GM18498 (cell line): ENCODE data around the gene CZIB.
"Not testable (repeated sequence)": the region's sequence is repeated elsewhere in the genome, so short reads cannot be mapped to it uniquely, and the experiment has no call there.

Source experiments
- ATAC-seq: cut with Tn5 transposase; IDR thresholded peaks from one replicate; pipeline ENCODE4 v1.9.1; 2021; ENCODE audit warnings: mild to moderate bottlenecking, moderate library complexity; ENCODE audit not compliant: unreplicated experiment

Gene CZIB

DNA sequence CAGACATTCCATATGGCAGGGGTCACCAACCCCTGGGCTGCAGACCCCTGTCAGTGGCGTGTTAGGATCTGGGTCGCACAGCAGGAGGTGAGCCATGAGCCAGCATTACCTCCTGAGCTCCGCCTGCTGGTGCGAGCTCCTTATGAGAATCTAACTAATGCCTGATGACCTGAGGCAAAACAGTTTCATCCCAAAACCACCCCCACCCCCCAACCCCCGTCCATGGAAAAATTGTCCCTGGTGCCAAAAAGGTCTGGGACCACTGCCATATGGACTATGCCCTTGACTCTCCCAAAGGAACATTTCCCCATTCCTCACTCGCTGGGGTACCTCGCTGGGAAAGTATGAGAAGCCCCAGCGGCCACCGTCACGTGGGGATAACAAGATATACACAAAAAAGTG, 30.2 kb downstream of the CZIB start:
- ATAC-seq: no peak

- no peak for ATAC-seq
These were observed 31.4 kb downstream of the CZIB start for GRCh38 chr1:53189061-53189460.

DNA sequence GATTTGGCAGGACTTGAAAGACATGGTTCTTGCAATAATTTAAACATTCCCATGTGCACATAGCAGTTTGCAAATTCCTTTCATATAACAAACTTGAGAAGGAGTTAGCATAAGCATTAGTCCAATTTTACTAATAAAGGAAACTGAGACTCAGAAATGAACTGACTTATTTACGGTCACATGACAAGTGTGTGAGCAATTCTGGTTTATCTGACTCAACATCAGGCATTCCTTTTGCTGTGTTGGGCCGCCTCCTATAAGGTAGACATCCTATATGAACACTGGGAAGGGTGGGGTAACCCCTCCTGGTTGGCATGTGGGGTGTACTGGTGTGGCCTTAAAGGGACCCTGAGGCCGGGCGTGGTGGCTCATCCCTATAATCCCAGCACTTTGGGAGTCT, 32.3 kb downstream of the CZIB start:
- no peak for ATAC-seq

- ATAC-seq: no peak
These were observed 33.0 kb downstream of the CZIB start for GRCh38 chr1:53187401-53187800.

GRCh38 chr1:53186533-53186932, 33.9 kb downstream of the CZIB start:
- no peak for ATAC-seq

DNA sequence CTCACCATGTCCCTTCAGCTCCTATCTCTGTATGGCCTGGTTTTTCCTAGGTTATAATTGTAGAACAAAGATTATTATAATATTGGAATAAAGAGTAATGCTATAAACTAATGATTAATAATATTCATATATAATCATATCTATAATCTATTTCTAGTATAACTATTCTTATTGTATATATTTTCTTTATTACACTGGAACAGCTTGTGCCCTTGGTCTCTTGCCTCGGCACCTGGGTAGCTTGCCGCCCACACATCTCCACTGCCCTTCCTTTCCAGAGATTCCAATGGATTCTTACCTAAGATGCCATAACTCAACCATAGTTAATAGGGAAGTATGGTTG, 34.5 kb downstream of the CZIB start:
- not testable (repeated sequence) for ATAC-seq

- no peak for ATAC-seq
These were observed 37.1 kb downstream of the CZIB start for GRCh38 chr1:53183095-53183990.

DNA sequence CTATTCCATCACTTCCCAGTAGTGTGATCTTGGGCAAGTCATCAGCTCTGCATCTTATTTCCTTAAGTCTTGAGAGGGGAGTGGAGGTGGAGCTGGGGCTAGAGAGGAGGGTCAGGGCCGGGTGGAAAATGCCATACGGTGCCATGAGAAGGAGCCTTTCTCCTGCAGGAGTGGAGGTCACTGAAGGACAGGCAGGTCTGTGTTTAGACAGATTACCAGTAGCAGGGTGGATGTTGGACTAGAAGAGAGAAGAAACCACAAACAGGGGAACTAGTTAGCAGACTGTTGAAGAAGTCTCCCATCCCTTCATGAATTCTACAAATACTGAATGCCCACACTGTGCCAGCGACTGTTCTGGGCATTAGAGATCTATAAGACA, 37.7 kb downstream of the CZIB start:
- no peak for ATAC-seq

DNA sequence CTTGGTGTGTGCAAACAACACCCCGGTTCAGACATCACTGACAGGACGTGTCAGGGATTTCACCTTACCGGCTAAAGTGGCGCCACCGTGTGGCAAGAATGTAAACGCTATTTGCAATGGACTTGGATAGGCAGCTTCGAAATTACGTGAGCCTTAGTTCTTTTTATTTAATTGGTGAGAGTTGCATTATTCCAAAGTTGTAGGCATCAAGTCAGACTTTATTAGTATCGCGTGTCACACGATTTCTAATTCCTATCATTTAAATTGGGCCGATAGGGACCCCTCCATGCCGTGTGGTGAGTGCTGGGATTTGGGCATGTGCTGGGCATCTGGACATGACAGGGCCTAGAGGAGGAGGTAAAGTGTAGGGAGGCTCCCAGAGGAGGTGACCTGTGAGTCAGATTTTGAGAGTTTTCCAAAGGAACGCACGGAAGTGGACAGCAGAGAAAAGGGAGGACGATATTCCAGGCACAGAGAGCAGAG, 38.3 kb downstream of the CZIB start:
- ATAC-seq: no peak

DNA sequence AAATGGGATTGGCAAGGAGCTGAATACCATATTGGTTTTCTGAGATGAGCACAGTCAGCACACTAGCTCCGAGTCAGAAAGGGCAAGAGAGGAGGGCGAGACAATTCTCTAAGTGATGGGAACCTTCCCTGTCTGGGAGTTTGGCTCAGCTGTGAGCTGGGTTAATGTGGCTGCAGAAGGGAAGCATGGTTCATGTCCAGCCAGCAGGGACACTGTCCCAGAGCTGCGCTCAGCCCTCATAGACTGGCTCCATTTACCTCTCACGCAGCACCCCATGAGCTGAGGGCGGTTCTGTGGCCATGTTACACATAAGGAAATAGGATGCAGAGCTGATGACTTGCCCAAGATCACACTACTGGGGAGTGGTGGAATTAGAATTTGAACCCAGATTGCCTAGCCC, 39.5 kb downstream of the CZIB start:
- no peak for ATAC-seq

DNA sequence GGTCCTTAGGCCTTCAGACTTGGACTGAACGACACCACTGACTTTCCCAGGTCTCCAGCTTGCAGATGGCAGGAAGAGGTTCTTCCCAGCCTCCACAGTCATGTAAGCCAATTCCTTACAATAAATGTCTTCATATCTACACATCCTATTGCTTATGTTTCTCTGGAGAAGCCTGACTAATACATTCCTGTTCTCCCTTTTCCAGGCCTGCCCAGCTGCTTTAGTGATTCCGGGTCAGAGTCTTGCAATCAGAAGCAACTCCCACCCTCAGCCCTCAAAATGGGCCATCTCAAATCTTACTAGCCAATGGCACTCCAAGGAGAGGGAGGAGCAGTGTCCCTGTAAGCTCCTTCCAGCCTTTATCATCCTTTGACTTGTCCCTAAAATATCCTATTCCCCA, 40.2 kb downstream of the CZIB start:
- no peak for ATAC-seq

DNA sequence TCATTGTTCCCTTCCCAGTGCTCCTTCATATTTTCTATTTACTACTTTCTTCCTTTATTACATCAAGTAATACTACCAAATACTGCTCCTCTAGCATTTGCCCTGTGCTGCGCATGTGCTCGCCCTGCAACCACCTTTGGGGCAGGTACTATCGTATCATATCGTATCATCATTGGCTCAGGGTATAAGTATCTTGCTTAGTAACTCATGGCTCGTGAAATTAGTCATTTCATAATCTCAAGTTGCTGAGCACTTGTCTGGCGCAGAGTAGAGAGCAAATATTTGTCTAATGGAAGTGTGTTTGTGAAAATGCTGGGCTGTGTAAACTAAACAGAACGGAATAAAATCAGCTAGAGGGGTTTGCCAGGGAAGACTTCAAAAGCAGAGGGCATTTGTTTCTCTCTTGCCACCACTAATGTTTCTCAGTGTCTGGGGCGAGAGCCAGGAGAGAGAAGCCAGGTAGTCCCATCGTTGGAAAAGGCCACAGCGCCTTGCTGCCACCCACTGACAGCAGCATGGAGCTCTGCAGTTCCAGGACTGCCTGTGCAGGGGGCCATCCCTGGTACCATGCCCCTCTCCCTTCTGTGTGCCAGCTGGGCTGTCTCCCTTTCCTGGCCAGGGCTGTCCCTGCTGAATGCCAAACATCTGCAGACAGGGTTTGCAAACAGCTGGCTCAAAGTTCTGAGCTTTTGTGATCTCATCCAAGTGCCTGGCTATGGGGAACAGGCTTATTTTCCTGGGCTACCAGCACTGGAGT, 43.8 kb downstream of the CZIB start:
- ATAC-seq: no peak

DNA sequence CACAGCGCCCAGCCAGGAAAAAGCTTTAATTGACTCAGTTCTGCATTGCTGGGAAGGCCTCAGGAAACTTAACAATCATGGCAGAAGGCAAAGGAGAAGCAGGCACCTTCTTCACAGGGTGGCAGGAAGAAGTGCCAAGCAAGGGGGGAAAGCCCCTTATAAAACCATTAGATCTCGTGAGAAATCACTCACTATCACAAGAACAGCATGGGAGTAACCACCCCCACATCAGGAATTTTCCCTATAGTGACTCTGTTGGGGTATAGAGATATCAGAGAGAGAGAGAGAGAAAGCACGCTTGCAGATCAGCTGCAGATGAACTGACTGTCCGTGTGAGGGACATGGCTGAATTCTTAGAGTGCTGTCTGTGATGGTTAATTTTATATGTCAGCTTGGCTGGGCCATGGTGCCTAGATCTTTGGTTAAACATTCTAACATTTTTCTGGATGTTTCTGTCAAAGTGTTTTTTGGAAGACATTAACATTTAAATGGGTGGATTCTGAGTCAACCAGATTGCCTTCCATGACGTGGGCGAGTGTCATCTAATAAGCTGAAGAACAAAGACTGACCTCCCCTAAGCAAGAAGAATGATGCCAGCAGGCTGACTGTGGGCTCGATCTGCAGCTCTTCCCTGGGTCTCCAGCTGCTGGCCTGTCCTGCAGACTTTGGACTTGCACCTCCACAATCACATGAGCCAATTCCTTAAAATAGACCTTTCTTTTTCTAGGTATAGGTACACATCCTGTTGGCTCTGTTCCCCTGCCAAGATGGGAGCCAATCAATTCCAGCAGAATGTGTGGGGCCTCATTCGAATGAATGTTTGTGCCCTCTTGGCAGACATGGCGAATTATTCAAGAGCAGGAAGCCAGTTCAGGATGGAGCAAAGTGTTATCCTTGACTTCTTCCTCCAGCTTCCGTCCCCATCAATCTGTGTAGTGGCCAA, 45.2 kb downstream of the CZIB start:
- ATAC-seq: no peak

- ATAC-seq: no peak
These were observed 47.9 kb downstream of the CZIB start for GRCh38 chr1:53172426-53173128.

DNA sequence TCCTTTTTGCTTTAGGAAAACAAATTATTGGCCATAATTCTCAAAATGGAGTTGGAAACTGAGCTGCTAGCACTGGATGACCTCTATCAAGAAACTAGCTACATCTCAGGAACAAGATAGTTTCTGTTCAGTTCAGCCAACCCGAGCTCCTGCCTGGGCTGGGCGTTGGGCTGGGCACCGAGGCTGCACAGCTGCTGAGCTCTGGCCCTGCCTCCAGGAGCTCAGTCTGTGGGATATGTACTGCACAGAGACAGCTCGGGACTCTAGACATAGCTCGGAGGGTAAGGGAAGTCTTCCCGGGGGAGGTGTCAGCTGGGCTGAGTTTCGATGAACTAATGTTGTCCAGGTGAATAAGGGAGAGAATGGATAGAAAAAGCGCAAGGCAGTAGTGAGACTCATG, 53.5 kb downstream of the CZIB start:
- ATAC-seq: no peak

DNA sequence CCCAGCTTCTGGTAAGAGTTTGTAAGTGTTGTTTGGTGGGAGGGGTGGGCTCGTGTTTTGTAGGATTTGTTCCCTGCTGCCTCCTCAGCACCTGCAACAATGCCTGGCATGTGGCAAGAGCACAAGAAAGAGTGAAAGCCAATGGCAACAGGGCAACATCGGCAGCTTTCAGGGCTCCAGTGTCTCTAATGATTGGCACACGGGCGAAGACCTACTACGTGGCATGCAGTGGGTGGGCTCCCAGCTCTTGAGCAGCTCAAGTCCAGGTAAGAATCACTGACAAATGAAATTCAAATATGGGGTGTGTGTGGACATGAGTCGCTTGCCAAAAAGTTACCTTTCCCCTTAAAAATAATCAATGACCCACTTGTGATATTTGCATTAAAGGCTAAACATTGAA, 54.1 kb downstream of the CZIB start:
- ATAC-seq: no peak

DNA sequence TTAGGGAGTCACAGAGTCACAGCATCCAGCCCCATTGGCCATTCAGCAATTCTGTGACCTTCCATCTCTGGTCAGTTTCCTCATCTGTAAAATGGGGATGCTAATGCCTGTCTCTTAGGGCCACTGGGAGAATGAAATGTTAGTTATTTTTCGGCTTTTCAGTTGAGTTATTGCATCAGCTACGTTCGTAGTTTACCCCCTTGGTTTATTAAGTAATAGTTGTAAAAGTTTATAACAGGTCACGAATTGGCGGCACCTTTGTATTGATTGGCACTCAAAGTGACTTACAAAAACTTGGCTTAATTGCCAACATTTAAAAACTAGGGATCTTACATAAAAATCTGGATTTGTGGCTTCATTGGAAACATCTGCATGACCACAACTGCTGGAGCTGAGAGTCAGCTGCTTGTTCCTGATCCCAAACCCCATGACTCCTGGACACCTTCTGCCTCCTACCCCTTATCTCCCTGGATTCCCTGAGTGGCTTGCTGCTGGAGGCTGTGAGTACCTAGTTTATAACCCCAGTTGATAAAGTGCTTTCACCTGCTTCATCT, 54.9 kb downstream of the CZIB start:
- ATAC-seq: no peak
